Omental fat pad (tissue), 4 donors: Measurements from ENCODE around the gene EXOC6B. TPM values are rescaled to one million over a fixed set of nuclear protein-coding genes. Genes with fewer than 3 reads are reported as not detected.

ENCODE experiments used
- ATAC-seq: fragments of 150-250 bp; one replicate; pipeline ENCODE4 v1.9.1; 2016; ENCODE audit warnings: mild to moderate bottlenecking, moderate library complexity; ENCODE audit not compliant: low FRiP score
- DNase-seq: peaks from one replicate; pipeline ENCODE4 v3.0.0-alpha.2; 2019; ENCODE audit warnings: low spot score
- CTCF ChIP-seq, 3 donors: fragments of 450-650 bp; IDR thresholded peaks; one replicate each; pipeline ENCODE4 v1.5.1; 2016 to 2017; ENCODE audit warnings: antibody characterized with exemption in 3 of 3, mild to moderate bottlenecking in 3 of 3, moderate library complexity in 2 of 3
- total RNA-seq, 4 donors: library from RNA; depleted of rRNA; stranded (reverse); fragments of >200 nt; gene quantifications; one replicate each; pipeline ENCODE4 v1.1.0, GENCODE V29; 2016

The EXOC6B gene
- total RNA-seq, 4 donors from 2014 or later, result 25.6 to 38.3 (median 30.1) TPM

DNA sequence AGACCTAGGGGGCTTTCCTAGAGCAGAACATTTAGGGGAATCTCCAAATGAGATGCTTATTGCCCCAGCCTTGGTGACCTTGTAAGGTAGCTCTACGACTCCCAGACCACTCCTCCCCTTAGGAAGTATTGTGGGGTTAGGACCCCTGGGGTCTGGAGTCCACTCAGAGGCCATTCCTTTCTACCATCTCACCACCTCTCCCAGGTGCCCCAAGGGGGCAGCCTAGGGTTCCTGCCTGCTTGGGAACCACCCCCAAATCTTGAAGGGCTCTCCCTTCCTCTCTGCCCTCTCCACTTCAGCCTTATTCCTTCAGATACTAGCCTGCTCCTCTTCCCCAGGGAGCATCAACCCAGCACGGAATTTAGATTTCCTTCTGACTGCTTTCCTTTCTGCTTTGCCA, 17.5 kb upstream of the EXOC6B start:
- ATAC-seq, result no peak
- DNase-seq, result no peak
- no peak for TF ChIP-seq CTCF (IDR thresholded peaks at IDR 0.05)

GRCh38 chr2:72841462-72842125, 15.8 kb upstream of the EXOC6B start:
- TF ChIP-seq CTCF (IDR thresholded peaks at IDR 0.05), result no peak
- ATAC-seq (no peak), DNase-seq (no peak)

GRCh38 chr2:72840066-72840465, 14.2 kb upstream of the EXOC6B start:
- no peak for DNase-seq
- ATAC-seq, result no peak
- no peak for TF ChIP-seq CTCF (IDR thresholded peaks at IDR 0.05)

- no peak for TF ChIP-seq CTCF (IDR thresholded peaks at IDR 0.05)
- ATAC-seq (no peak), DNase-seq (no peak)
These were observed 11.3 kb upstream of the EXOC6B start for GRCh38 chr2:72837171-72837570.

DNA sequence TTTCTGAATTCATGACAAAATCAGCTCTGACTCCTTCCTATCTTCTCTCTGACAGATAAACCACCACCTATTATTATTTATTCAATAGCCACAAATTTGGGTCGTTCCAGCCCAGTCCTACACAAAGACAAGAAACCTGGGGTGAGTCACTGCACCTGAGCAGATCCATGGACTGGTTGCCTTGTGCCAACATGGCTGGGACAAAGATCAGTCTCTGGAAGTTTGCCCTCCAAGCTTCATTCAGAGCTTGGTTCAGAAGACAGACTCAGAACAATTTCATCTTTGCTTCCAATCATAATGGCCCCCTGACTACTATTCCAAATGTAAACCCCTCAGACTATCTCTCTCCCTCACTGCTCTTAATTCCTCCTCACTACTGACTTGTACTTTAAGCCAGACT, 9.6 kb upstream of the EXOC6B start:
- DNase-seq (no peak), ATAC-seq (no peak)
- TF ChIP-seq CTCF (IDR thresholded peaks at IDR 0.05), result no peak

GRCh38 chr2:72834596-72834995, 8.8 kb upstream of the EXOC6B start:
- DNase-seq, result no peak
- no peak for TF ChIP-seq CTCF (IDR thresholded peaks at IDR 0.05)
- no peak for ATAC-seq

DNA sequence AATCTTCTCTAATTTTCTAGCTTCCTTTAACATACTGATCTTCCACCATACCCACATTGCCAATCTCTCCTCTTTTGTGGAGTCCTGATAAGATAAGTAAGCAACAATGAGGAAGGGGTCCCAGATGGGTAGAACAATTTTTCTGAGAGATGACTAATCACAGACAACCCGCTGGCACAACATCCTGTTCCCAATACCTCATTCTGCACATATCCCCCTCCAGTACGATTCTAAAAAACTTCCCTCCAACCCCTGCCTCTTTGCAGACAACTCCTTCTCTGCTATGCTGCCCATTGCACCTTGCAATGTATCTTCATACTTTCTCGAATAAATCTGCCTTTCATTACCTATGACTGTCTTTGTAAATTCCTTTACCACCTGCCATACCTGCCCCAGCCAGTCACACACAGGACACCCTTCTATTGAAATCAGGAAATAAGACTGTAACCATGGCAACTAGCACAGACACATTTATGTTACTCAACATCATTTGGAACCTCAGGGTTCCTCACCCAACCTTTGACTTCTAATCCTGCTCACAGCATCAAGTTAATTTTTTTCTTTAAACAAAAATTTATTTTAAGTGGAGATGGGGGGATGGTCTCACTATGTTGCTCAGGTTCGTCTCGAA, 7.4 kb upstream of the EXOC6B start:
- ATAC-seq, result no peak
- DNase-seq, result no peak
- TF ChIP-seq CTCF (IDR thresholded peaks at IDR 0.05), result no peak
